Endothelial cell of umbilical vein (primary cell): ENCODE measurements around the gene SSH2. TPM values are rescaled to one million over a fixed set of nuclear protein-coding genes. Genes with fewer than 3 reads are reported as not detected.

Experiments
- BruUV-seq: library from RNA; stranded (reverse); fragments of 400-500 nt; replicated peaks from 2 replicates; lab custom pipeline; 2021; lab: Mats Ljungman, UMichigan
- CTCF ChIA-PET: fragments of 300-600, 350-600 bp; sonication (Branson Sonifier 250); formaldehyde crosslinking; loops from one replicate; lab custom pipeline; 2021; ENCODE audit warnings: antibody characterized with exemption, inconsistent platforms; lab: Charles Lee
- POLR2A ChIA-PET: fragments of 300-600, 350-600 bp; sonication (Branson Sonifier 250); formaldehyde crosslinking; loops from one replicate; lab custom pipeline; 2021; ENCODE audit warnings: antibody characterized with exemption, inconsistent platforms; lab: Charles Lee
- DNase-seq: peaks from one replicate; pipeline ENCODE4 v3.0.0-alpha.2; 2011; ENCODE audit warnings: low read depth, low spot score
- FAIRE-seq: peaks from 2 replicates; lab custom pipeline; 2011; peaks lifted over from hg19 to GRCh38; lab: Jason Lieb, UNC
- H2AFZ ChIP-seq: 2 replicates; pipeline ENCODE4 v1.6.0; 2012; ENCODE audit warnings: low read depth, low read length, control low read depth, inconsistent platforms
- H3K27ac ChIP-seq: 2 replicates; pipeline ENCODE4 v1.5.1; 2011; ENCODE audit warnings: low read depth, mild to moderate bottlenecking, control low read depth, low read length, moderate library complexity; ENCODE audit not compliant: insufficient read depth
- H3K27me3 ChIP-seq, 2 experiments: 2 replicates each; pipeline versions ENCODE4 v1.6.0 to v1.6.1; 2011; ENCODE audit warnings: low read length in 2 of 2, mixed read lengths in 1 of 2; ENCODE audit not compliant: control insufficient read depth in 2 of 2, insufficient read depth in 2 of 2
- H3K36me3 ChIP-seq, 2 experiments: 2 replicates in 1 of 2; 3 replicates in 1 of 2; pipeline ENCODE4 v1.5.1; 2011; ENCODE audit warnings: low read length in 2 of 2, mild to moderate bottlenecking in 1 of 2, moderate library complexity in 1 of 2; ENCODE audit not compliant: control insufficient read depth in 2 of 2, insufficient read depth in 2 of 2; ENCODE audit errors: extremely low read depth in 1 of 2
- H3K4me1 ChIP-seq: 3 replicates; pipeline ENCODE4 v1.5.1; 2011; ENCODE audit warnings: mild to moderate bottlenecking, low read length; ENCODE audit not compliant: control insufficient read depth, insufficient read depth; ENCODE audit errors: extremely low read depth
- H3K4me2 ChIP-seq: 2 replicates; pipeline ENCODE4 v1.6.1; 2011; ENCODE audit warnings: low read length, control low read depth, mixed read lengths; ENCODE audit not compliant: insufficient read depth
- H3K4me3 ChIP-seq, 3 experiments: fragments of 200-600 bp in 1 of 3; sonication (generic), shearing (Covaris generic) in 1 of 3; replicated peaks in 1 of 3; 2 replicates each; pipeline ENCODE4 v1.5.1; 2011 to 2016; ENCODE audit warnings: control low read depth in 3 of 3, low read length in 3 of 3, mild to moderate bottlenecking in 2 of 3, inconsistent platforms in 1 of 3, low read depth in 1 of 3, moderate library complexity in 1 of 3; ENCODE audit not compliant: insufficient read depth in 1 of 3
- H3K79me2 ChIP-seq: 2 replicates; pipeline ENCODE4 v1.6.0; 2012; ENCODE audit warnings: low read length, inconsistent platforms; ENCODE audit not compliant: control insufficient read depth, insufficient read depth
- H3K9ac ChIP-seq: replicated peaks from 2 replicates; pipeline ENCODE3; 2011; ENCODE audit warnings: low read length, control low read depth; ENCODE audit not compliant: insufficient read depth; ENCODE audit errors: extremely low read depth
- H3K9me1 ChIP-seq: replicated peaks from 3 replicates; pipeline ENCODE4 v1.6.0; 2011; ENCODE audit warnings: mild to moderate bottlenecking, low read length; ENCODE audit not compliant: control insufficient read depth, insufficient read depth; ENCODE audit errors: extremely low read depth
- H3K9me3 ChIP-seq: replicated peaks from 2 replicates; pipeline ENCODE4 v1.5.1; 2012; ENCODE audit warnings: low read length, inconsistent platforms; ENCODE audit not compliant: control insufficient read depth, insufficient read depth
- H4K20me1 ChIP-seq: replicated peaks from 2 replicates; pipeline ENCODE3; 2011; ENCODE audit warnings: mild to moderate bottlenecking, low read length; ENCODE audit not compliant: control insufficient read depth, insufficient read depth; ENCODE audit errors: extremely low read depth
- EZH2 ChIP-seq: IDR thresholded peaks from 2 replicates; pipeline ENCODE4 v1.6.1; 2012; ENCODE audit warnings: borderline replicate concordance, low read depth, mild to moderate bottlenecking, moderate library complexity, low read length, inconsistent platforms; ENCODE audit not compliant: severe bottlenecking
- FOS ChIP-seq: IDR thresholded peaks from 2 replicates; pipeline ENCODE4 v1.6.1; 2011; ENCODE audit warnings: mild to moderate bottlenecking, low read length, moderate library complexity, borderline replicate concordance; ENCODE audit not compliant: insufficient read depth
- GATA2 ChIP-seq: IDR thresholded peaks from 2 replicates; pipeline ENCODE4 v1.7.0; 2011; ENCODE audit warnings: low read depth, mild to moderate bottlenecking, moderate library complexity, mixed read lengths, low read length; ENCODE audit not compliant: insufficient read length, insufficient read depth
- JUN ChIP-seq: IDR thresholded peaks from 2 replicates; pipeline ENCODE4 v1.6.1; 2011; ENCODE audit warnings: borderline replicate concordance, low read depth; ENCODE audit not compliant: insufficient read length, insufficient read depth
- MYC ChIP-seq: IDR thresholded peaks from one replicate; pipeline ENCODE4 v1.6.1; 2011; ENCODE audit warnings: mild to moderate bottlenecking, low read depth, low read length
- POLR2A ChIP-seq: IDR thresholded peaks from 2 replicates; pipeline ENCODE4 v1.6.1; 2012; ENCODE audit warnings: low read depth, mild to moderate bottlenecking, control low read depth, low read length
- POLR2AphosphoS5 ChIP-seq: IDR thresholded peaks from 2 replicates; pipeline ENCODE4 v1.6.1; 2012; ENCODE audit warnings: low read depth, mild to moderate bottlenecking, control low read depth, low read length, moderate library complexity; ENCODE audit not compliant: insufficient read depth
- dilution Hi-C: fragments of 300-500 bp; cut with MboI; formaldehyde crosslinking; loops from one replicate; pipeline ENCODE4 v1.15.0; 2019; ENCODE audit warnings: low sequenced_read_pairs; ENCODE audit not compliant: extremely low pct_ligation_motif_present
- intact Hi-C: fragments of 100-400 bp; cut with micrococcal nuclease; formaldehyde crosslinking; loops from one replicate; pipeline ENCODE4 v1.10.0; 2022
- polyA plus RNA-seq, 4 experiments: library from polyadenylated mRNA; depleted of rRNA in 3 of 4; stranded (reverse) in 3 of 4; unstranded in 1 of 4; fragments of >200 nt; gene quantifications; 2 replicates each; pipeline versions ENCODE4 v1.2.1 to v1.2.3, GENCODE V29; 2011 to 2012; ENCODE audit warnings: missing spikeins in 1 of 4
- total RNA-seq: library from RNA; stranded (reverse); gene quantifications from 2 replicates; pipeline ENCODE4 v1.2.3, GENCODE V29; 2021
- TF ChIP-seq, protein P1 (sequence below), 2 donors: IDR thresholded peaks; 1 replicate in 1 of 2; 2 replicates in 1 of 2; pipeline ENCODE4 v1.5.1; 2011; ENCODE audit warnings: low read length in 2 of 2, mild to moderate bottlenecking in 2 of 2, moderate library complexity in 2 of 2, control low read depth in 1 of 2, inconsistent platforms in 1 of 2, low read depth in 1 of 2; ENCODE audit not compliant: insufficient read depth in 1 of 2; ENCODE audit errors: extremely low read depth in 1 of 2
- TF ChIP-seq, protein P2 (sequence below): IDR thresholded peaks from 2 replicates; pipeline ENCODE4 v1.6.1; 2011; ENCODE audit not compliant: insufficient read depth, insufficient read length

The SSH2 gene
- total and polyA plus RNA-seq, 2 donors (not counting 3 experiments of a cell fraction or from before 2014, with no cell fraction given), result 24.6 to 60.9 TPM

DNA sequence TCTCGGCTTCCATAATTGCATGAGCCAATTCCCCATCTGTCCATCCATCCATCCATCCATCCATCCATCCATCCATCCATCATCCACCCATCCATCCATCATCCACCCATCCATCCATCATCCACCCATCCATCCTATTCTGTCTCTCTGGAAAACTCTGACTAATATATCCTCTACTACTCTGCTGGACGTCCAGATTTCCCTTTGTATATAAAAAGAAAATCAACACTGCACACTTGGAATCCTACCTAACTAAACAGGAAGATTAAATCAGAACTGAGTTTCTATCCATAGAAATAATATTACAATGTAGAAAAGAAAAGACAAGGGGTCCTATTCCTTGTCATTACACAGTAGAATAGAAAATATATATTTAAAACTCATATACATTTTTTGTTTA, 157.0 kb downstream of the SSH2 start:
- ChIA-PET POLR2A (no interaction called here), CTCF (interaction anchor here (1.3 kb wide), 1 partner anchor 134 kb away, joined by 3 read pairs; no protein-coding TSS in a partner anchor)
- no TSS peak for BruUV-seq
- peaks cover 0 to 2% of the 10 kb centered on the region in 2 experiments for H3K36me3 ChIP-seq
- intact Hi-C loops, result no loop called here
- H2AFZ ChIP-seq, result no peak overlapping the region
- H3K4me1 ChIP-seq, result no peaks in the 10 kb centered on the region
- no peaks in the 10 kb centered on the region for H4K20me1 ChIP-seq
- dilution Hi-C loops, result no loop called here
- H3K4me3 ChIP-seq, result no peak overlapping the region
- H3K4me2 ChIP-seq, result no peak overlapping the region
- no peaks in the 10 kb centered on the region for H3K9me1 ChIP-seq
- H3K27ac ChIP-seq, result no peak overlapping the region
- no peaks in the 10 kb centered on the region for H3K27me3 ChIP-seq
- TF ChIP-seq JUN (no peak), POLR2A (no peak), EZH2 (no peak), POLR2AphosphoS5 (no peak), FOS (no peak), MYC (no peak), GATA2 (no peak)
- TF ChIP-seq, protein P1, sequence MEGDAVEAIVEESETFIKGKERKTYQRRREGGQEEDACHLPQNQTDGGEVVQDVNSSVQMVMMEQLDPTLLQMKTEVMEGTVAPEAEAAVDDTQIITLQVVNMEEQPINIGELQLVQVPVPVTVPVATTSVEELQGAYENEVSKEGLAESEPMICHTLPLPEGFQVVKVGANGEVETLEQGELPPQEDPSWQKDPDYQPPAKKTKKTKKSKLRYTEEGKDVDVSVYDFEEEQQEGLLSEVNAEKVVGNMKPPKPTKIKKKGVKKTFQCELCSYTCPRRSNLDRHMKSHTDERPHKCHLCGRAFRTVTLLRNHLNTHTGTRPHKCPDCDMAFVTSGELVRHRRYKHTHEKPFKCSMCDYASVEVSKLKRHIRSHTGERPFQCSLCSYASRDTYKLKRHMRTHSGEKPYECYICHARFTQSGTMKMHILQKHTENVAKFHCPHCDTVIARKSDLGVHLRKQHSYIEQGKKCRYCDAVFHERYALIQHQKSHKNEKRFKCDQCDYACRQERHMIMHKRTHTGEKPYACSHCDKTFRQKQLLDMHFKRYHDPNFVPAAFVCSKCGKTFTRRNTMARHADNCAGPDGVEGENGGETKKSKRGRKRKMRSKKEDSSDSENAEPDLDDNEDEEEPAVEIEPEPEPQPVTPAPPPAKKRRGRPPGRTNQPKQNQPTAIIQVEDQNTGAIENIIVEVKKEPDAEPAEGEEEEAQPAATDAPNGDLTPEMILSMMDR (IDR thresholded peaks at IDR 0.05; ENCODE audit: extremely low read depth in 1 of 2, insufficient read depth in 1 of 2, low read depth in 1 of 2, low read length in 2 of 2), result no peak
- TF ChIP-seq, protein P2, sequence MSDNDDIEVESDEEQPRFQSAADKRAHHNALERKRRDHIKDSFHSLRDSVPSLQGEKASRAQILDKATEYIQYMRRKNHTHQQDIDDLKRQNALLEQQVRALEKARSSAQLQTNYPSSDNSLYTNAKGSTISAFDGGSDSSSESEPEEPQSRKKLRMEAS, result no peak
- H3K9ac ChIP-seq, result no peak overlapping the region
- no peaks in the 10 kb centered on the region for H3K9me3 ChIP-seq
- no peaks in the 10 kb centered on the region for H3K79me2 ChIP-seq
- DNase-seq (peak; percentile 56), FAIRE-seq (no peak)
